Measurements from ENCODE around the gene NAB2. TPM values are rescaled to one million over a fixed set of nuclear protein-coding genes. Genes with fewer than 3 reads are reported as not detected.

Gene NAB2
- polyA plus RNA-seq, 4 donors, result 11.4 to 23.1 (median 18.1) TPM

- peaks cover 9 to 44% (median 12%) of the 10 kb centered on the region in 3 donors for H3K4me1 ChIP-seq (ENCODE audit: control insufficient read depth in 3 of 3, insufficient read depth in 2 of 3, low read depth in 1 of 3, low read length in 2 of 3)
- 23 to 45% (median 36%) methylated on average over 13 of the region's 13 CpGs for WGBS, 3 donors
- H3K36me3 ChIP-seq (ENCODE audit: control insufficient read depth in 3 of 3, insufficient read depth in 2 of 3, low read depth in 1 of 3, low read length in 3 of 3), result peaks cover 2 to 88% (median 4%) of the 10 kb centered on the region in 3 donors
- H3K4me3 ChIP-seq (ENCODE audit: low read depth in 1 of 3, low read length in 3 of 3), result no peak overlapping the region
- H3K27me3 ChIP-seq (ENCODE audit: control insufficient read depth in 3 of 3, insufficient read depth in 3 of 3, low read length in 3 of 3), result no peaks in the 10 kb centered on the region
- H3K27ac ChIP-seq (ENCODE audit: low read depth in 1 of 3, low read length in 2 of 3), result peak overlapping the region; percentile 14 to 72 (median 53)
- FAIRE-seq, result no peak
- no peaks in the 10 kb centered on the region for H3K9me3 ChIP-seq (ENCODE audit: control insufficient read depth in 2 of 2, insufficient read depth in 1 of 2, low read depth in 1 of 2, low read length in 1 of 2)
- DNase-seq, result peak; percentile 79 to 91
Observed at GRCh38 chr12:57138526-57139272, 49.8 kb downstream of the NAB2 start.

DNA sequence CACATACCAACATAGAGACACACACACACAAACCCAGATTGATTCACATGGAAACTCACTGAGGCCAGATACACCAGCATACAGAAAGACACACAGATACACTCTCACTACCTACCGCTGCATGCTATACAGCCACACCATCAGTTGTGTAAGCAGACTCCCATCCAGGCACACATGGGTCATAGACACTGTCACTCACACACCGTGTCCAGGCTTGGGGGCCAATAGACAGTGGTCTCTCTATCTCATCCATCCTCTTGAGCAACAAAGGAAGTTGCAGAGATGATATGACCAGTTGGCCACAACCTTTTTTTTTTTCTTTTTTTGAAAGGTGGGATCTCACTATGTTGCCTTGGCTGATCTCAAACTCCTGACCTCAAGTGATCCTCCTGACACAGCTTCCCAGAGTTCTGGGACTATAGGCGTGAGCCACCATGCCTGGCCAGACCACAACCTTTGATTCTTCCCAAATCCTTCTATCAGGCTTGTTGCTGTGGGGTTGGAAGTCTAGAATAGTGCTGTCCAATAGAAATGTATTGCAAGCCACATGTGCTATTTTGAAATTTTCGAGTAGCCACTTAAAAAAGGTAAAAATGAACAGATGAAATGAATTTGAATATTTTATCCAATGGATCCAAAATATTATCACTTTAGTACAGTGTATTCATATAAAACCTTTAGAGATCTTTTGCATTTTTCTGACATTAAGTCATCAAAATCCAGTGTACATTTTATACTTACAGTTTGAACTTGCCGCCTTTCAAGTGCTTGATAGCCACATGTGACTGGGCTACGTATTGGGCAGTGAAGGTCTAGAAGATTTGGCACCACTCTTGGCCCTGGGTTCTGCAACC is 51.1 kb downstream of the NAB2 start:
- Histone ChIP-seq H3K27ac (ENCODE audit: low read depth in 1 of 3, low read length in 2 of 3) (no peak overlapping the region), H3K4me3 (ENCODE audit: low read depth in 1 of 3, low read length in 3 of 3) (no peak overlapping the region), H3K27me3 (ENCODE audit: control insufficient read depth in 3 of 3, insufficient read depth in 3 of 3, low read length in 3 of 3) (no peaks in the 10 kb centered on the region), H3K4me1 (ENCODE audit: control insufficient read depth in 3 of 3, insufficient read depth in 2 of 3, low read depth in 1 of 3, low read length in 2 of 3) (peaks cover 9 to 39% (median 11%) of the 10 kb centered on the region in 3 donors), H3K9me3 (ENCODE audit: control insufficient read depth in 2 of 2, insufficient read depth in 1 of 2, low read depth in 1 of 2, low read length in 1 of 2) (no peaks in the 10 kb centered on the region), H3K36me3 (ENCODE audit: control insufficient read depth in 3 of 3, insufficient read depth in 2 of 3, low read depth in 1 of 3, low read length in 3 of 3) (peaks cover 2 to 86% (median 6%) of the 10 kb centered on the region in 3 donors)
- DNase-seq, result no peak
- 75 to 88% (median 83%) methylated on average over 6 of the region's 6 CpGs for WGBS, 3 donors
- no peak for FAIRE-seq

- peaks cover 9 to 42% (median 16%) of the 10 kb centered on the region in 3 donors for H3K4me1 ChIP-seq (ENCODE audit: control insufficient read depth in 3 of 3, insufficient read depth in 2 of 3, low read depth in 1 of 3, low read length in 2 of 3)
- no peak overlapping the region for H3K27ac ChIP-seq (ENCODE audit: low read depth in 1 of 3, low read length in 2 of 3)
- no peaks in the 10 kb centered on the region for H3K9me3 ChIP-seq (ENCODE audit: control insufficient read depth in 2 of 2, insufficient read depth in 1 of 2, low read depth in 1 of 2, low read length in 1 of 2)
- H3K4me3 ChIP-seq (ENCODE audit: low read depth in 1 of 3, low read length in 3 of 3), result no peak overlapping the region
- 85 to 88% (median 86%) methylated on average over 8 of the region's 8 CpGs for WGBS, 3 donors
- DNase-seq (no peak), FAIRE-seq (no peak)
- peaks cover 2 to 85% (median 3%) of the 10 kb centered on the region in 3 donors for H3K36me3 ChIP-seq (ENCODE audit: control insufficient read depth in 3 of 3, insufficient read depth in 2 of 3, low read depth in 1 of 3, low read length in 3 of 3)
- no peaks in the 10 kb centered on the region for H3K27me3 ChIP-seq (ENCODE audit: control insufficient read depth in 3 of 3, insufficient read depth in 3 of 3, low read length in 3 of 3)
Observed at GRCh38 chr12:57141249-57141648, 52.3 kb downstream of the NAB2 start.

- WGBS, 3 donors, result 78 to 96% (median 88%) methylated on average over 9 of the region's 9 CpGs
- DNase-seq (no peak), FAIRE-seq (no peak)
- Histone ChIP-seq H3K36me3 (ENCODE audit: control insufficient read depth in 3 of 3, insufficient read depth in 2 of 3, low read depth in 1 of 3, low read length in 3 of 3) (peaks cover 2 to 89% (median 3%) of the 10 kb centered on the region in 3 donors), H3K4me1 (ENCODE audit: control insufficient read depth in 3 of 3, insufficient read depth in 2 of 3, low read depth in 1 of 3, low read length in 2 of 3) (peaks cover 11 to 45% (median 22%) of the 10 kb centered on the region in 3 donors), H3K9me3 (ENCODE audit: control insufficient read depth in 2 of 2, insufficient read depth in 1 of 2, low read depth in 1 of 2, low read length in 1 of 2) (no peaks in the 10 kb centered on the region), H3K4me3 (ENCODE audit: low read depth in 1 of 3, low read length in 3 of 3) (no peak overlapping the region), H3K27me3 (ENCODE audit: control insufficient read depth in 3 of 3, insufficient read depth in 3 of 3, low read length in 3 of 3) (no peaks in the 10 kb centered on the region), H3K27ac (ENCODE audit: low read depth in 1 of 3, low read length in 2 of 3) (no peak overlapping the region)
Observed at GRCh38 chr12:57142121-57142520, 53.2 kb downstream of the NAB2 start.

DNA sequence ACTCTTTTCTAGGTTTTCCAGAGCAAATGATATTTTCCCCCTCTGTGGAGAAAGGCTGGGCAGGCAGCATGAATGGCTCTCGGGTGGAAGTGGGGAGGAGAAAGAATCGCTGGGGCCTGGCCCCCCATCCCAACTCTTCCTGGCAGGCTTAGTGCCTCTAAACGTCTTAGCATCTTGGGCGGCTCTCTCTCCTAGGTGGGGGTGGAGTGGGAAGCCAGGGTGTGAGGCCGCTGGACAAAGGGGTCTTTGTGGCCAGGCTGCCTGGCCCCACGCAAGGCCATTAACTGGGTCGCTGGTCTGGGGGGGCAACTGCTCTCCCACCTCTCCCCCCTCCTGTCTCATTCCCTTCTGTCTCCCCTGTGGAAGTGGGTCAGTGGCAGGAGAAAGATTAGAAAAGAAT is 53.8 kb downstream of the NAB2 start:
- FAIRE-seq, result no peak
- Histone ChIP-seq H3K4me1 (ENCODE audit: control insufficient read depth in 3 of 3, insufficient read depth in 2 of 3, low read depth in 1 of 3, low read length in 2 of 3) (peaks cover 12 to 46% (median 24%) of the 10 kb centered on the region in 3 donors), H3K9me3 (ENCODE audit: control insufficient read depth in 2 of 2, insufficient read depth in 1 of 2, low read depth in 1 of 2, low read length in 1 of 2) (no peaks in the 10 kb centered on the region), H3K27me3 (ENCODE audit: control insufficient read depth in 3 of 3, insufficient read depth in 3 of 3, low read length in 3 of 3) (no peaks in the 10 kb centered on the region), H3K27ac (ENCODE audit: low read depth in 1 of 3, low read length in 2 of 3) (no peak overlapping the region), H3K4me3 (ENCODE audit: low read depth in 1 of 3, low read length in 3 of 3) (no peak overlapping the region), H3K36me3 (ENCODE audit: control insufficient read depth in 3 of 3, insufficient read depth in 2 of 3, low read depth in 1 of 3, low read length in 3 of 3) (peaks cover 2 to 91% (median 3%) of the 10 kb centered on the region in 3 donors)
- WGBS, 3 donors, result 73 to 83% (median 77%) methylated on average over 5 to 7 of the region's 7 CpGs
- DNase-seq, result no peak

DNA sequence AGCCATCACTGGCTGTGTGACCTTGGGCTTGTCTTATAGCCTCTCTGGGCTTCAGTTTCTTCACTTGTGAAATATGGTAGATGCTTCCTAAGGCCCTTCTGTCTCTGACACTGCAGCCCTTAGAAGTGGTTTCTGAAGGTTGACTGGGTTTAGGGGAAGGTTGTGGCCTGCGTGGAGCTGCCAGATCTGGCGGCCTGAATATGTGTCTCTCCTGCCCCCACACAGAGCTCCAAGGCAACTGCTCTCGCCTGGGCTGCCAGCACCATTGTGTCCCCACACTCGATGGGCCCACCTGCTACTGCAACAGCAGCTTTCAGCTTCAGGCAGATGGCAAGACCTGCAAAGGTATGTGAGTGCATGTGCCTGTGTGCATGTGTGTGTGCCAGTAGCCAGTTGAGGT is 54.5 kb downstream of the NAB2 start:
- DNase-seq (no peak), FAIRE-seq (no peak)
- H3K9me3 ChIP-seq (ENCODE audit: control insufficient read depth in 2 of 2, insufficient read depth in 1 of 2, low read depth in 1 of 2, low read length in 1 of 2), result no peaks in the 10 kb centered on the region
- no peak overlapping the region for H3K4me3 ChIP-seq (ENCODE audit: low read depth in 1 of 3, low read length in 3 of 3)
- H3K27ac ChIP-seq (ENCODE audit: low read depth in 1 of 3, low read length in 2 of 3), result no peak overlapping the region
- H3K4me1 ChIP-seq (ENCODE audit: control insufficient read depth in 3 of 3, insufficient read depth in 2 of 3, low read depth in 1 of 3, low read length in 2 of 3), result peaks cover 11 to 46% (median 21%) of the 10 kb centered on the region in 3 donors
- H3K27me3 ChIP-seq (ENCODE audit: control insufficient read depth in 3 of 3, insufficient read depth in 3 of 3, low read length in 3 of 3), result no peaks in the 10 kb centered on the region
- peaks cover 2 to 88% (median 3%) of the 10 kb centered on the region in 3 donors for H3K36me3 ChIP-seq (ENCODE audit: control insufficient read depth in 3 of 3, insufficient read depth in 2 of 3, low read depth in 1 of 3, low read length in 3 of 3)
- 78 to 84% (median 82%) methylated on average over 4 of the region's 4 CpGs for WGBS, 3 donors

Other genes starting within 250 kb of the NAB2 start
- not detected for gene SDR9C7, start 154.7 kb upstream of the NAB2 start, polyA plus RNA-seq
- under 1 TPM in 2 of 4 donors, not detected in 2; 0.12 to 0.30 TPM for gene RDH16, start 131.5 kb upstream of the NAB2 start, polyA plus RNA-seq
- 1 to 10 TPM in 3 of 4 donors, under 1 TPM in 1; 0.81 to 6.5 (median 1.8) TPM for gene ZBTB39, start 82.6 kb upstream of the NAB2 start, polyA plus RNA-seq
- gene TAC3, start 72.6 kb upstream of the NAB2 start, polyA plus RNA-seq, result 1 to 10 TPM; 3.4 to 8.9 (median 5.6) TPM
- gene MYO1A, start 39.0 kb upstream of the NAB2 start, polyA plus RNA-seq, result 100 to 1,000 TPM; 202 to 971 (median 563) TPM
- gene NEMP1, start 10.3 kb upstream of the NAB2 start, polyA plus RNA-seq, result 10 to 100 TPM in 1 of 4 donors, 1 to 10 TPM in 1, under 1 TPM in 2; 0.45 to 11.6 (median 2.1) TPM
- gene STAT6, start 22.2 kb downstream of the NAB2 start, polyA plus RNA-seq, result 100 to 1,000 TPM; 117 to 842 (median 344) TPM
- gene LRP1, start 39.4 kb downstream of the NAB2 start, polyA plus RNA-seq, result 10 to 100 TPM; 24.3 to 55.3 (median 41.6) TPM
- 1 to 10 TPM in 1 of 4 donors, under 1 TPM in 1, not detected in 2; 0.15 to 1.1 TPM for gene LRP1-AS, start 58.5 kb downstream of the NAB2 start, polyA plus RNA-seq
- under 1 TPM in 2 of 4 donors, not detected in 2; 0.10 to 0.27 TPM for gene NXPH4, start 127.7 kb downstream of the NAB2 start, polyA plus RNA-seq
- 100 to 1,000 TPM in 1 of 4 donors, 10 to 100 TPM in 3; 22.8 to 150 (median 51.5) TPM for gene SHMT2, start 140.6 kb downstream of the NAB2 start, polyA plus RNA-seq
- 1 to 10 TPM; 1.1 to 3.8 (median 3.4) TPM for gene STAC3, start 162.1 kb downstream of the NAB2 start, polyA plus RNA-seq